ACC112 (cell line): ENCODE measurements around the gene KIAA1671.

Experiments used
- H2AFZ ChIP-seq: fragments of 200-600 bp; sonication (generic); one replicate; pipeline ENCODE4 v1.6.0; 2017; ENCODE audit warnings: antibody characterized with exemption, low read length; ENCODE audit not compliant: unreplicated experiment
- H3K27ac ChIP-seq: fragments of 200-600 bp; sonication (generic); 2 replicates; pipeline ENCODE4 v1.5.1; 2014; ENCODE audit warnings: low read depth, mild to moderate bottlenecking, antibody characterized with exemption, low read length, moderate library complexity
- H3K27me3 ChIP-seq: fragments of 200-600 bp; sonication (generic); 2 replicates; pipeline ENCODE4 v1.6.1; 2014; ENCODE audit warnings: mild to moderate bottlenecking, antibody characterized with exemption, low read length, moderate library complexity, mixed read lengths; ENCODE audit not compliant: insufficient read depth
- H3K36me3 ChIP-seq: fragments of 200-600 bp; sonication (generic); 2 replicates; pipeline ENCODE4 v1.6.1; 2016; ENCODE audit warnings: mild to moderate bottlenecking, antibody characterized with exemption, low read length, moderate library complexity, mixed read lengths; ENCODE audit not compliant: insufficient read depth
- H3K4me1 ChIP-seq: fragments of 200-600 bp; sonication (generic); one replicate; pipeline ENCODE4 v1.6.1; 2016; ENCODE audit warnings: low read length, mixed read lengths; ENCODE audit not compliant: insufficient read depth, unreplicated experiment, control insufficient read depth
- H3K4me3 ChIP-seq: fragments of 200-600 bp; sonication (generic); 2 replicates; pipeline ENCODE4 v1.5.1; 2014; ENCODE audit warnings: mild to moderate bottlenecking, low read depth, low read length
- H3K79me2 ChIP-seq: fragments of 200-600 bp; sonication (generic); one replicate; pipeline ENCODE4 v1.6.0; 2016; ENCODE audit warnings: low read length; ENCODE audit not compliant: control insufficient read depth, unreplicated experiment, insufficient read depth

The KIAA1671 gene

GRCh38 chr22:25092119-25092518 is 139.6 kb downstream of the KIAA1671 start:
- Histone ChIP-seq H2AFZ (no peak overlapping the region), H3K4me1 (no peaks in the 10 kb centered on the region), H3K36me3 (no peaks in the 10 kb centered on the region), H3K4me3 (no peak overlapping the region), H3K27me3 (no peaks in the 10 kb centered on the region), H3K79me2 (no peaks in the 10 kb centered on the region), H3K27ac (no peak overlapping the region)

GRCh38 chr22:25094579-25094978 is 142.1 kb downstream of the KIAA1671 start:
- H3K27me3 ChIP-seq = no peaks in the 10 kb centered on the region
- H2AFZ ChIP-seq = no peak overlapping the region
- H3K27ac ChIP-seq = no peak overlapping the region
- no peak overlapping the region for H3K4me3 ChIP-seq
- H3K4me1 ChIP-seq = no peaks in the 10 kb centered on the region
- no peaks in the 10 kb centered on the region for H3K36me3 ChIP-seq
- no peaks in the 10 kb centered on the region for H3K79me2 ChIP-seq

DNA sequence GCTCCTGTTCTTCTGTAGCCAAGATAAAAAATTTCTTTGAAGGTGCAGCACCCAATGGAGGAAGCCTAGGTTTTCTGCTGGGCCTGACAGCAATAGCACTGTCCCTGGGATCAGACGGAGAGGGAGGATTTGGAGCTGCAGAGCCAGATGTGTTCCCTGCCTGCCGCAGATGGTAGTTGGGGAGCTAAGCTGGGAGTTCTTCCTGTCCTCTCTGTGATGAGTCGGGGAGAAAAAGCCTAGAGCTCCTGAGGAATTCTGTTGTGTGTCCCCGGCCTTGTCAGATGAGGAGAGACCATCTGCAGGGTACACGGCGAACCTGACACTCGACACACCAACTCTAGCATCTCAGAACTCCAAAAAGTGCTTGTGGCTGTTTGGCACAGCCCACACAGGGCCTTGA is 143.4 kb downstream of the KIAA1671 start:
- no peaks in the 10 kb centered on the region for H3K36me3 ChIP-seq
- no peaks in the 10 kb centered on the region for H3K4me1 ChIP-seq
- no peak overlapping the region for H3K4me3 ChIP-seq
- H3K79me2 ChIP-seq = no peaks in the 10 kb centered on the region
- no peak overlapping the region for H3K27ac ChIP-seq
- no peak overlapping the region for H2AFZ ChIP-seq
- no peaks in the 10 kb centered on the region for H3K27me3 ChIP-seq

GRCh38 chr22:25096638-25097405 is 144.3 kb downstream of the KIAA1671 start:
- Histone ChIP-seq H3K4me3 (no peak overlapping the region), H3K27ac (no peak overlapping the region), H3K27me3 (no peaks in the 10 kb centered on the region), H3K36me3 (no peaks in the 10 kb centered on the region), H2AFZ (no peak overlapping the region), H3K4me1 (no peaks in the 10 kb centered on the region), H3K79me2 (no peaks in the 10 kb centered on the region)

GRCh38 chr22:25098445-25099081 is 146.0 kb downstream of the KIAA1671 start:
- H2AFZ ChIP-seq = no peak overlapping the region
- H3K79me2 ChIP-seq = no peaks in the 10 kb centered on the region
- H3K27ac ChIP-seq = no peak overlapping the region
- H3K36me3 ChIP-seq = no peaks in the 10 kb centered on the region
- no peaks in the 10 kb centered on the region for H3K27me3 ChIP-seq
- H3K4me1 ChIP-seq = no peaks in the 10 kb centered on the region
- H3K4me3 ChIP-seq = no peak overlapping the region

GRCh38 chr22:25099202-25099601 is 146.7 kb downstream of the KIAA1671 start:
- H3K4me1 ChIP-seq = no peaks in the 10 kb centered on the region
- H3K27ac ChIP-seq = no peak overlapping the region
- H2AFZ ChIP-seq = no peak overlapping the region
- no peaks in the 10 kb centered on the region for H3K79me2 ChIP-seq
- no peaks in the 10 kb centered on the region for H3K36me3 ChIP-seq
- H3K27me3 ChIP-seq = no peaks in the 10 kb centered on the region
- no peak overlapping the region for H3K4me3 ChIP-seq

DNA sequence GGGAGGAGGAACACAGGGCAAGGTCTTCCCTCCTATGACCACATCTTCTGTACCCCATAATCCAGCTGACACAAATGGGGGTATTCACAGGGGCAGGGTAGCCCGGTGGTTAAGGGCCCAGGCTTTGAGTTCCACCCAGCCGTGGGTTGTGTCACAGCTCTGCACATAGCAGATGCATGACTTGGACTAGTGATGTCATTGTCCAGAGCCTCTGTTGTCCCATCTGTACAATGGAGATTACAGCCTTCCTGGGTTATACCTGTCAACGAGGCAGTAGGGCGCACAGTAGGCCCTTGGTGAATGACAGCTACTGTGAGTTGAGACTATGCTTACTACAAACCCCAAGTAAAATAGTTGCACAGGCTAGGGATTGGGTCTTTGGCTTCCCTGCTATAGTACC is 147.9 kb downstream of the KIAA1671 start:
- H3K79me2 ChIP-seq = no peaks in the 10 kb centered on the region
- no peak overlapping the region for H3K4me3 ChIP-seq
- H3K36me3 ChIP-seq = no peaks in the 10 kb centered on the region
- no peak overlapping the region for H3K27ac ChIP-seq
- no peaks in the 10 kb centered on the region for H3K4me1 ChIP-seq
- H2AFZ ChIP-seq = no peak overlapping the region
- H3K27me3 ChIP-seq = no peaks in the 10 kb centered on the region

- Histone ChIP-seq H3K27me3 (no peaks in the 10 kb centered on the region), H3K4me1 (no peaks in the 10 kb centered on the region), H3K27ac (no peak overlapping the region), H3K36me3 (no peaks in the 10 kb centered on the region), H3K4me3 (no peak overlapping the region), H2AFZ (no peak overlapping the region), H3K79me2 (no peaks in the 10 kb centered on the region)
These were observed 148.4 kb downstream of the KIAA1671 start for GRCh38 chr22:25100948-25101347.

GRCh38 chr22:25101501-25101900 is 149.0 kb downstream of the KIAA1671 start:
- H3K79me2 ChIP-seq = no peaks in the 10 kb centered on the region

GRCh38 chr22:25101986-25102385 is 149.5 kb downstream of the KIAA1671 start:
- H3K27me3 ChIP-seq = no peaks in the 10 kb centered on the region
- H3K79me2 ChIP-seq = no peaks in the 10 kb centered on the region
- H3K4me1 ChIP-seq = no peaks in the 10 kb centered on the region
- H2AFZ ChIP-seq = no peak overlapping the region
- H3K27ac ChIP-seq = no peak overlapping the region
- no peaks in the 10 kb centered on the region for H3K36me3 ChIP-seq
- H3K4me3 ChIP-seq = no peak overlapping the region

More at GRCh38 chr22:25101501-25101900, 149.0 kb downstream of the KIAA1671 start:
- H2AFZ ChIP-seq = no peak overlapping the region
- H3K4me3 ChIP-seq = no peak overlapping the region
- H3K36me3 ChIP-seq = no peaks in the 10 kb centered on the region
- no peaks in the 10 kb centered on the region for H3K4me1 ChIP-seq
- no peak overlapping the region for H3K27ac ChIP-seq
- H3K27me3 ChIP-seq = no peaks in the 10 kb centered on the region

GRCh38 chr22:25102722-25103121 is 150.2 kb downstream of the KIAA1671 start:
- H2AFZ ChIP-seq = no peak overlapping the region
- H3K4me1 ChIP-seq = no peaks in the 10 kb centered on the region
- H3K79me2 ChIP-seq = no peaks in the 10 kb centered on the region
- H3K36me3 ChIP-seq = no peaks in the 10 kb centered on the region
- H3K27me3 ChIP-seq = no peaks in the 10 kb centered on the region
- no peak overlapping the region for H3K27ac ChIP-seq
- H3K4me3 ChIP-seq = no peak overlapping the region
